ENCODE measurements around the gene WDR90.

- TF ChIP-seq CTCF (conservative IDR thresholded peaks at IDR 0.05; ENCODE audit: low read length) (peak; percentile 30; the same call in 1 of the 2 replicates), EZH2phosphoT487 (IDR thresholded peaks at IDR 0.05; ENCODE audit: borderline replicate concordance) (no peak)
Measured at GRCh38 chr16:600781-601180, 48.4 kb upstream of the WDR90 start.
